Chondrocyte (in vitro differentiated cells): ENCODE data around the gene RRAS2. TPM values are rescaled to one million over a fixed set of nuclear protein-coding genes. Genes with fewer than 3 reads are reported as not detected.

Experiments used
- DNase-seq: peaks from one replicate; pipeline ENCODE4 v3.0.0; 2021; ENCODE audit warnings: mixed read lengths, low spot score
- H3K27ac Mint-ChIP-seq: one replicate; pipeline ENCODE4 v1.8.0; 2021; ENCODE audit warnings: mild to moderate bottlenecking, moderate library complexity, mixed read lengths; ENCODE audit not compliant: unreplicated experiment
- H3K27me3 Mint-ChIP-seq: 2 replicates; pipeline ENCODE4 v1.8.0; 2021; ENCODE audit warnings: low read depth, mixed read lengths
- H3K36me3 Mint-ChIP-seq: 2 replicates; pipeline ENCODE4 v1.8.0; 2021; ENCODE audit warnings: low read depth, mixed read lengths
- H3K4me1 Mint-ChIP-seq: 2 replicates; pipeline ENCODE4 v1.8.0; 2021; ENCODE audit warnings: low read depth, mild to moderate bottlenecking, mixed read lengths
- H3K4me3 Mint-ChIP-seq: one replicate; pipeline ENCODE4 v1.8.0; 2021; ENCODE audit warnings: mild to moderate bottlenecking, moderate library complexity, mixed read lengths; ENCODE audit not compliant: unreplicated experiment
- H3K9me3 Mint-ChIP-seq: 2 replicates; pipeline ENCODE4 v1.8.0; 2021; ENCODE audit warnings: low read depth, mixed read lengths
- total RNA-seq: library from RNA; stranded (reverse); gene quantifications from 3 replicates; pipeline ENCODE4 v1.2.1, GENCODE V29; 2021
- TF ChIP-seq, protein P1 (sequence below): fragments of 200-600 bp; sonication (generic); IDR thresholded peaks from 2 replicates; pipeline ENCODE4 v1.5.0; 2021; ENCODE audit warnings: antibody characterized with exemption, mild to moderate bottlenecking, moderate library complexity

RRAS2 gene
- total RNA-seq, 1 donor from 2014 or later, result 74.1 TPM

DNA sequence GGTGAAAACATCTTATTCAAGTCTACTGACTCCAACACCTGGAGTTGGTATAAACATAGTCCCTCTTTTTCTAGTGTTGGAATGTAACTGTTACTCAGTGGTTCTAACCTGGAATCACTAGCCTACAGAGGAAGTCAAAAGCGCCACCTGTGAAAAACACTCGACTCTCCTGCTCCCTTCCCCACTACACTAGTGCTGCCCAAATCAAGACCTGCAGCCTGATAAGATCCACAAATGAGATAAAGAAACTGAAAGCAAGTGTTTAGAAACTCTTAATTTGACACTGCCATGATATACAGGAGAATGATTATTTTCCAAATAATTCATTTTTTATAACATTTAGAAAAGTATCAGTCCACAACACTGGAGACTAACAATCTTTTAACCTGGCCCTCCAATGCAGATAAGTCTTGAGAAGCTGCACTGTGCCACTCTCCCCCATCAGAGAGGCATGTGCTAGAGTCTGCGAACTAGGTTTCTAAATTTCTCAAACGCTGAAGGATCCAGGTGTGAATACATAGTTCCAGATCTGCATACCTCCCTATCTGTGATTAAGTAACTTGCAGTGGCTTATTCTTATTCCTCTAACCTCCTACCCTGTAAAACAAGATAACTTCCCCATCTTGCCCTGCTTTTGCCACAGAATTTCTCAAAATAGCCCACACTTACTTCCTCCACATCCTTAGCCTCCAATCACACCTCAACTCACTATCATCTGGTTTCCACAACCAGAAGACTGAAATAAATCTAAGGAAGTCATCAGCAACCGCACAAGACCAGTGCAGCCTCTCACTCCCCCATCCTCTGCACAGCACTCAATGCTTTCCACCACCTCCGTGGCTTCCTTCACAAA lies 88.1 kb downstream of the RRAS2 start:
- TF ChIP-seq, protein P1, sequence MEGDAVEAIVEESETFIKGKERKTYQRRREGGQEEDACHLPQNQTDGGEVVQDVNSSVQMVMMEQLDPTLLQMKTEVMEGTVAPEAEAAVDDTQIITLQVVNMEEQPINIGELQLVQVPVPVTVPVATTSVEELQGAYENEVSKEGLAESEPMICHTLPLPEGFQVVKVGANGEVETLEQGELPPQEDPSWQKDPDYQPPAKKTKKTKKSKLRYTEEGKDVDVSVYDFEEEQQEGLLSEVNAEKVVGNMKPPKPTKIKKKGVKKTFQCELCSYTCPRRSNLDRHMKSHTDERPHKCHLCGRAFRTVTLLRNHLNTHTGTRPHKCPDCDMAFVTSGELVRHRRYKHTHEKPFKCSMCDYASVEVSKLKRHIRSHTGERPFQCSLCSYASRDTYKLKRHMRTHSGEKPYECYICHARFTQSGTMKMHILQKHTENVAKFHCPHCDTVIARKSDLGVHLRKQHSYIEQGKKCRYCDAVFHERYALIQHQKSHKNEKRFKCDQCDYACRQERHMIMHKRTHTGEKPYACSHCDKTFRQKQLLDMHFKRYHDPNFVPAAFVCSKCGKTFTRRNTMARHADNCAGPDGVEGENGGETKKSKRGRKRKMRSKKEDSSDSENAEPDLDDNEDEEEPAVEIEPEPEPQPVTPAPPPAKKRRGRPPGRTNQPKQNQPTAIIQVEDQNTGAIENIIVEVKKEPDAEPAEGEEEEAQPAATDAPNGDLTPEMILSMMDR, result no peak
- peaks cover 52% of the 10 kb centered on the region for H3K4me1 Mint-ChIP-seq
- peaks cover 4% of the 10 kb centered on the region for H3K9me3 Mint-ChIP-seq
- H3K27me3 Mint-ChIP-seq, result no peaks in the 10 kb centered on the region
- no peak for DNase-seq
- H3K36me3 Mint-ChIP-seq, result peaks cover 14% of the 10 kb centered on the region
- H3K27ac Mint-ChIP-seq, result peak overlapping the region; percentile 6
- no peak overlapping the region for H3K4me3 Mint-ChIP-seq

DNA sequence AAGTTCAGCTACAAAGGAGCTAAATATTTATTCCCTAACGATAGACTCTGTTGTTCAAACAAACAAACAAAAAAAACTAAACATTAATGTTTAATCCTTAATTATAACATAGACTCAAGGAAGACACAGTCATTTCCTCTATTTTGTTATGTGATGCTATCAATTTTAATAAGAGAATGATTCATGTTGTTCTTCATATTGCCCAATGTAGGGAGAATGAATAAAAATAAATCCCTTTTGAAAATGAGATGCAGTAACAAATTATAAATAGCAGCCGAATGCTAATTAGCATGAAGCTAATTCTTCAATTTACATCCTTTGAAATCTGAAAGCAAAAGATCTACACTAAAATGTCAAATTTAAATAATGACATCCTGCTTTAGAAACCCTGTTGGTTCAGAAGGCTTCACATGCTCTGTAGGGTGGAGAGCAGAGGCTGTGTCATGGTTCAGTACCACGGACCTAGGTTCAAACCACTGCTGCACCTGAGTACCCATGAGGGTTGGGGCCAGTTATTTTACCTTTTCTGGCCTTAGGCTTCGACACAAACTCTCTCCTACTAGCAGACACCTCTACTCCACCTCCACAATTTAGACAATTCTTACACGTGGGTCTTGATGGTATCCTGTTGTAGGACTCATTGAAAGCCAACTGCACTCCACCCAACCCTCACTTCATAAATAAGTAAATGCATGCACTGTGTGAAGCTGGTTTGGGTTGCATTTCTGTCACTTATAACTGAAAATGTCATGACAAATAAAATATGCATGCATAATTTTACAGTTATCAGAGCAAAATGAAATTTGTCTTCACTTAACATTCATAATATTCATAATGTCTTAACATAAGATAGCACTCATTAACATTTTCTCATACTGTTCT lies 89.0 kb downstream of the RRAS2 start:
- H3K27ac Mint-ChIP-seq, result no peak overlapping the region
- H3K9me3 Mint-ChIP-seq, result peaks cover 4% of the 10 kb centered on the region
- TF ChIP-seq, protein P1, result no peak
- peaks cover 43% of the 10 kb centered on the region for H3K4me1 Mint-ChIP-seq
- H3K36me3 Mint-ChIP-seq, result peaks cover 20% of the 10 kb centered on the region
- DNase-seq, result no peak
- H3K27me3 Mint-ChIP-seq, result no peaks in the 10 kb centered on the region
- no peak overlapping the region for H3K4me3 Mint-ChIP-seq

DNA sequence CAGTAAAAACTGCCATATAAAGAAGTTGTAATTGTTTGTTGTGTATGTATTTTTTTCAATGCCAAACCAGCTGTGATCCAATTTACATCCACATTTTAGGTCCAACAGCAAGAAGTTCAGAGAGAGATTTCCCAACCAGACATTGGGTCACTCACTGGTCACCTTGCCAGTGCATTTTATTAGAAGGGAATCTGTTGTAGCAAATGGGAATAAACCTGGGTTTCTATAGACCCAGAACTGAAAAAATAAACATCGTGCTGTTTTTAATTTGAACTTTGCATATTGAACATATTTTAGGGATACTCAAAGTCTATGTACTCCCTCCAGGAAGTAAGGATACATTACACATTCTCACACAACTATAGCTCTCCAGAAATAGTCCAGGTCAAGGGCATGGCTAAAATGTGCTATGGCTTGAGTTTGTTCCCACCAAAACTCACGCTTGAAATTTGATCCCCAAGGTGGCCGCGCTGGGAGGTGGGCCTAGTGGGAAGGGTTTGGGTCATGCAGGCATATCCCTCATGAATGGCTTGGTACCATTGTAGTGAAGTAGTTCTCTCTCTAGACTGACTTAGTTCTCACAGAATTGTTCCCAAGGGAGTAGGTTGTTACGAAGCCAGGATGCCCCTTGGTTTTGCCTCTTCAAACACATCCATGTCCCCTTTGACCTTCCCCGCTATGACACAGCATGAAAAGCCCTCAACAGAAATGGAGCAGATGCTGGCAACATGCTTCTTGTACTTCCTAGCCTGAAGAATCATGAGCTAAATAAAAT lies 90.9 kb downstream of the RRAS2 start:
- Mint-ChIP-seq H3K27me3 (no peaks in the 10 kb centered on the region), H3K9me3 (peaks cover 4% of the 10 kb centered on the region), H3K4me3 (no peak overlapping the region), H3K27ac (peak overlapping the region; percentile 90), H3K4me1 (peaks cover 33% of the 10 kb centered on the region), H3K36me3 (peaks cover 20% of the 10 kb centered on the region)
- no peak for DNase-seq
- TF ChIP-seq, protein P1, result no peak

DNA sequence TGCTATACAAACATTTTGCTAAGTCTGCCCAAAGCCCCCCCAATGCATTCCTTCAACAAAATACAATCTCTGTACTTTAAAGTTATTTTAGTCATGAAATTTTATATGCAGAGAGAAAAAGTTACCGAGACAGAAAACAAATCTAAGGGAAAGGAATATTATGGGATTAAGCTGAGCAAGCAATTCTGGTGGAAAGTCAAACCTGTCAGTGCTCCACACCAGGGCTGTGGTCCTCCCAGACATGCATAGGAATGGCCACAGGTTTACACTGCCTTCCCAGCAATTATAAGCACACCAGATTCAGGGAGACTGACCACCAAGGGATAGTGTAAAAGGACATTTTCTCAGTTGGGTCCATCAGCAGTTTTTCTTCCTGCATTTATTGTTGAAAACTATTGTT lies 92.4 kb downstream of the RRAS2 start:
- Mint-ChIP-seq H3K4me3 (no peak overlapping the region), H3K27me3 (no peaks in the 10 kb centered on the region), H3K4me1 (peaks cover 33% of the 10 kb centered on the region), H3K36me3 (peaks cover 17% of the 10 kb centered on the region), H3K27ac (no peak overlapping the region), H3K9me3 (peaks cover 4% of the 10 kb centered on the region)
- no peak for DNase-seq
- TF ChIP-seq, protein P1, result no peak
